ENCODE data around the gene RAG2.

GRCh38 chr11:36567694-36568093 is 30.3 kb downstream of the RAG2 start, which contains the start of gene RAG1:
- TF ChIP-seq CTCF (IDR thresholded peaks at IDR 0.05; ENCODE audit: low read length) (no peak), EZH2 (IDR thresholded peaks at IDR 0.05; ENCODE audit: borderline replicate concordance, low read length) (no peak)
